GM10847 (cell line): ENCODE measurements around the gene ANKRD35.

Experiments used
- POLR2A ChIP-seq: IDR thresholded peaks from 2 replicates; pipeline ENCODE4 v1.6.1; 2011; ENCODE audit not compliant: insufficient read length; ENCODE audit errors: extremely low read depth

ANKRD35 gene

DNA sequence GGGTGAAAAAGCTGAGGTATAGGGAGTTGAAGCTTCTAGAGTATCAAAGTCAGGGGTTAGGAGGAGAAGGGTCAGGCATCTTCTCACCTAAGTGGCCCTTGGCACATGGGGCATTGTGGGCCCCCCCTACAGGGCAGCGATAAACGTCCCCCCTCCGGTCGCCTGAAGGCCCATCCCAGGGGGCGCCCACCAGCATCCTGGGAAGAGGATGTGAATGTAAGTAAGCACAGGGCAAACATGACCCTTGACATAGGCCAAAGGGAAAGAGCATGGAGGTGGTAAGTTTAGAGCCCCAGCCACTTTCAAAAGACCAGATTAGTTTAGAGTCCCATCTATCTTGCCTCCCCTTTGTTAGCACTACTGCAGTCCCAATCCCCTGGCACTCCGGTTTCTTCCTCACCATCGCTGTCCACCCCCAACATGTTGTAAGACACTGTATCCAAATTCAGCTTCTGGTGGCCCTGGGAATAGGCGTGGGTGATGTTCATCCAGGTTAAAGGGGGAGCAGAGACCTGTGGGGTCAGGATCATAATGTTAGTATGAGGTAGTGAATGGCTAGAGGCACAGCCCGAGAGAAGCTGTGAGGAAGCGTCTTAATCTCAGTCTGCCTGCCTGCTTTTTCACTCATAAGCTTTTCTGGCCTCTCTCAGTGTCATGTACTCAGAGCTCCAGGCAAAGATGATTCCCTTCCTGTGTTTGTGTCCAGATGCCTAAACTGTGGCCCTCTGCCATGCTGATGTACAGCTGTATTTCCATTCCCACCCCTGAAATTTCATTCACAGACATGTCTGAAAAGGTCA lies 21.5 kb upstream of the ANKRD35 start:
- no peak for TF ChIP-seq POLR2A

DNA sequence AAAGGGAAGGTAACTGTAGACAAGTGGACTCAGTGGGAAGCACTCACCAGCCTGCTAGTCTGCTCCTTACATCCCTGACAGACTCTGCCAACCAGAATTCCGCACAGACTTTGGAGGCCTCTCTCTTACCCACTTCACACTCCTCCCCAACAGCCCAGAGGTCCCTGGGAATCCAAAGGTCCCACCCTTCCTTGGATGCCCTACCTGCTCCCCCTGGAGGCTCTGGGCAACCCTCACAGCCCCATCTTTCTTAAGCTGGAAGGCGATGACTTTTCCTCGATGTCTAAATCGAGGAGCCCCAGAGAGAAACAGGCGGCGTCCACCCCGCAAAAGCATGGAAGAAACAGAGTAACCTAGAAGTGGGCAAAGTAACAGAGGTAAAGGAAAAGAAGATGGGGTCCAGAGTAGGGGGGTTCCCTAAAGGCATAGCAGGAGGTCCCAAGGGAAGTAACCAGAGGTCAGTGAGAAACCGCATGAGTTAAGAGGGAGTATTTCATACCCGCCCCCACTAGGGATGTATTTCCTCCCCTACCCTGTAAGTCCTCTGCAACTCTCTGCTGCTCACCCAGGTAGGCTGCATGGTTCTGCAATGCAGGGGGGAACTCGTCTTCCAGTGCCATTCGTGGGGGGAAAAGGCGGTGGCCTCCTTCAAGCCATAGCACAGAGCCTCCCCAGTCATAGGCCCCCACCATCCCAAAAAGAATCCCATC lies 15.8 kb upstream of the ANKRD35 start:
- no peak for TF ChIP-seq POLR2A

DNA sequence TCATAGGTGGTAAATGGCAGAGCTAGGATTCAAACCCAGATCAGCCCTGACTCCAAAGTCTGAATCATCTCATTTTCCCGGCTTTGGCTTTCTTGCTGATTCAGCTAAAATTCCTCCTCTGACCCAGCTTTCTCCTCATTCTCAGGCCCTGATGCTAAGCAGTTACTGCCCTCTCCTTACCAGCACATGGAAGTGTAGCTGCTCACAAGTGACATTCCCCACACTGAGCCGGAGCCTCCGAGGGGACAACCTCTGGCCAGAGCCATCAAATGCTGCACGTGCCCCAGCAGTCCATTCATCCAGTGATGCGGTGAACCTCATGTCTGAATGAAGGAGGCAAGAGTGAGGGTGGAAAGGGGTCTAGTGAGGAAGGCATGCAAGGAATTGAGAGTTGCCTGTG lies 13.1 kb upstream of the ANKRD35 start:
- no peak for TF ChIP-seq POLR2A

DNA sequence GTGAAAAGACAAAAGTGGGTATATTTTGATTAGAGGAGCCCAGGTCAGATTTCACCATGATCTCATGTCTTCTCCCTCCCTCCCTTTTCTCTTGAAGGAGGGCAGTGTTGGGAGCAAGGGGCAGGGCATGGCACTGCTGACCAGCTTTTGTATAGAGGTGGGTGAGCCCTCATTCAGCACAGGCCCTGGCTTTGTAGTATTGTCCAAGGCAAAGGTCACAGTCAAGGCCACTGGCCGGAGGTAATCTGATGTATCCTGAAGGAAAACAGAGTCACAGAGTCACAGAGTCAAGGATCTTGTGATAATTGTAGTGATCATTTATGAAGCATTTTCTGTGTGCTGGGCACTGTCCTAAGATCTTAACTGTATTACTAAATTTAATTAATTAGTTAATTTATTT lies 12.3 kb upstream of the ANKRD35 start:
- TF ChIP-seq POLR2A: no peak

DNA sequence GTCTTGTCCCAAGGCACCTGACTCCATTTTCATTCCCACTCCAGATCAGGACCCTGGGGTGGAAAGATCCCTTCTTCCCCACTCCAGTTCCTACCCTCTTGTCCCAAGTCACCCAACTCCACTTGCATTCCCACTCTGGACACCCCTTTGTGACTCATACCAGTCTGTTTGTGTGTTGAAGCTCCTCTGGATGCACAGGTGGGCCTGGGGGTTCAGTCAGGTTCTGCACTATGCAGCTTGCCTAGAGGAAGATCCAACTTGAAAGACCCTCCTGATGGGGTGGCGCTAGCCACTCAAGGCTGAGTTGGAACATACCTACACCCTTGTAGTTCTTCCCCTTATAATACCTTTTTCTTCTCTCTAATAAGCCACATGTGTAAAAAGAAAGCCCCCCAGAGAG lies 9.8 kb upstream of the ANKRD35 start:
- TF ChIP-seq POLR2A: no peak

DNA sequence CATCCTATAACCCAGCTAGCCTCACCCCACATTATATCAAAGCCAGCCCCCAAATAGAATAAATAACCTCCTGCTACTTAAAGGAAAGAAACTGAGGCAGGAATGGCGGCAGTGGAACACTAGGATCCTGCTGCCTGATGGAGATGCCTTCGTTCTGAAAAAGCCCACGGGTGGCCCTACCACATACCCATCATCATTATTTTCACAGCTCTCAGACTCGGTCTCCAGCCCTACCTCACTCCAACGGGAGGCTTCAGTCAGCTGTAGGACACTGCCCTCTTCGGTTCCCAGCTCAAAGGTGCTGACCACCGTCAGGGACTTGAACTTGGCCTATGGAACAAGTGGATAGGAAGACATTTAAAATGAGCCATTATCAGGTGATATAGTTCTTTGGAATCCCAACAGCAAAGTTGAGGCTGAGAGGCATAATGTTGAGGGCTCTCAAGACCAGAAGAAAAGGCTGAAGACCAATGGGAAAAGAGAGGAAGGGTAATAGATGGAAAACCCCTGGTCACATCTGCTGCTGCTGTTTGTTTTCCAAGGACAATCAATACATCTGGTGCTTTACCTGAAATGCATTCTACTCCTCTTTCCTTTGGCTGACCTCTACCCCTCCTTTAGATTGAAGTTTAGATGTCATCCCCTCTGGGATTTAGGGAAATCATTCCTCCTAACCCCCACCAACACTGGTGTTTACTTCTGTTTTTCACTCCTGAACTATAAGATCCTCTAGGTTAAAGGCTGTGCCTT lies 7.8 kb upstream of the ANKRD35 start:
- no peak for TF ChIP-seq POLR2A

DNA sequence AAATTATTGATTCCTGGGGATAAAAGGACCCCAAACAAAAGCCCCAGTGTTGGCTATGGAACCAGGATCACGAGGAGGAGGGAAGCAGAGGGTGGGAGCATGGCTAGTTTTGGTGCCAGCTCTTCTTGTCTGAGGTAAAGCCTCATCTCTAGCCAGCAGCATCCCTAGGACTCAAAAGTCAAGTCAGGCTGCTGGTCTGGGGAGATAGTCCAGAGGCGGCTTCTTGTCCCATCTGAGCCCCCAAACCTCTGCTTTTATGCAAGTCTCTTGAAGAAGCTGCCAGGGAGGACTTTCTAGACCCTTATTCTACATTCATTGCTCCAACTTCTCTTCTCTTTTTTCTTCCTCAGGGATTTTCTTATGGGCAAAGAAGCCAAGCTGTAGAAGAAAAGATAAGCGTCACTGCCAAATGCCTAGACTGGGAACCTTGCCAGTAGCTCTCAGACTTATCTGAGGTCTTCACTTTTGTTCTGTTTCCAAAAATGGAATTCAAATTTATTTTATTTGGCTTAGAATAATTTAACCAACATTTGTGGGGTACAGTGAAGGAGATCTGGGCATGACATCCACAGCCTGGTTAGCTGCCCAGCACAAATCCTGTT lies 6.9 kb upstream of the ANKRD35 start:
- no peak for TF ChIP-seq POLR2A

DNA sequence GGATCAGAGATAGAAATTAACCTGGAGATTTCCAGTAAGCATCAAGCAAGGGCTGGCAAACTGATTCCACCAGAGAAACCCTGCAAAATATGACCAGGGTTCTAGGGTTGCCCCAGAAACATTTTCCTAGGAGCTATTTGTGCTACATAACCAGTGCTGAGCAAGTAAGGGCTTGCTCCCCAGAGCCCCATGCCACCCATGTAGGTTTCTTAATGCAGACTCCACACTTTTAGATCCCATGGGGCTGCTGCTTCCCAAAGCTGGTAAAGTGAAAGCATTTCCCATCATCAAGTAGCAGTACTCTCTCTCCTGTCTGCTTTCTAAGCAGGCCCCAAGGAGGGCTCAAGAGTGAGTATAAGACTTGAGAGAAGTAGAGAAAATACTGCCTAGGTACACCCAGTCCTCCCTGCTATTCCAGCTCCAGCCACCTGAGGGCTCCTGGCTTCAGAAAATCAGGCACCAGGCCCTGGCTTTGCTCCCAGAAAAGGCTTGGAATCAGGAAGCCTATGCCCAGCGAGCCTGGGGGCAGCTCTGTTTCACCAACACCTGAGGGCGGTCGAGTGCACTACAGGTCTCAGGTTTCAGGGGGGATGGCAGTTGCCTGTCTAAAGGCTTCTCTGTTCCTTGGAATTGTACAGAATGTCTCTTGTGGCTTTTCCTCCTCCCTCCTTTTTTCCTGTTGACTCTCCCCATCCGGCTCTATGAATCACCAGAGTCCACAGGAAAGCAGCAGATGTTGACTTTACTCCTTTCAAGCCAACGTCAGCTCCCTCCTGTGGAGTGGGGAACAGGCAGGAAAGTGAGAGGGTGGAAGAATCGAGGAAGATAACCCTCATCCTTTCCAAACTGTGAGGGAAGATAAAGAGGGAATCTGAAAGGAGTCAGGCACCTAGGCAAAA lies 6.2 kb upstream of the ANKRD35 start:
- no peak for TF ChIP-seq POLR2A

DNA sequence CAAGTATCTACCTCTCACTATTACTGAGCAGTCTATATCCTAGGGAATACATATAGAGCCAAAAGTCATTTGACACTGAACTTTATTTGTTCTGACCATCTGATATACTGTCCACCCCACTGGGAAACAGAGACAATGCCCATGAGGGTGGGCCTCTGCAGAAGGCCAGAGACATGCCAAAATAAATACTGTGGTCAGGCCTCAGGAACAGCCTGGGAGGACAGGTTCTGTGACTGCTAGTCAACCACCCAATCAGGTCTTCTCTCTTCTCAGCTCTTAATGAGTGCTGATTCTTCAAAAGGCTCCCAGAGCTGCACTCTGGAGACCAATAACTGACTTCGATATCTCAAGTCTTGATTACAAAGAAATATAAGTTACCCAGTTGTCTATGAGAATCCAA lies 5.5 kb upstream of the ANKRD35 start:
- TF ChIP-seq POLR2A: no peak

DNA sequence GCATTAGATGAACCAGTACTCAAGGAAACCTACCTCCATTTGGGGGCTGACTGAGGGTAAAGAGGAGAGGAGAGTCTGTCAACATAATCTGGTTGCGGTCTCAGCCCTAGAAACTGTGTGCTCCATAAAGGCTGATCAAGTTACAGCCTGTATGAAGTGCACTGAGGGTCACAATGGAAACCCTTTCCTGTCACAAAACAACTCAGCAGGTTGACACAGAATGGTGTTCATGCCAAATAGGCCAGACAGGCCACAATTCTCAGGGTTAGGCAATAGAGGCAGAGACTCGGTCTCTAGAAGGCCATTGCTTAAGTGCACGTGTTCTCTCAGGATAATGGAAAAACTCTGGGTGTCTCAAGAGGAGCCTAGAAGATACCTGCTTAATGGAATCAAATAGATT lies 4.1 kb upstream of the ANKRD35 start:
- no peak for TF ChIP-seq POLR2A

DNA sequence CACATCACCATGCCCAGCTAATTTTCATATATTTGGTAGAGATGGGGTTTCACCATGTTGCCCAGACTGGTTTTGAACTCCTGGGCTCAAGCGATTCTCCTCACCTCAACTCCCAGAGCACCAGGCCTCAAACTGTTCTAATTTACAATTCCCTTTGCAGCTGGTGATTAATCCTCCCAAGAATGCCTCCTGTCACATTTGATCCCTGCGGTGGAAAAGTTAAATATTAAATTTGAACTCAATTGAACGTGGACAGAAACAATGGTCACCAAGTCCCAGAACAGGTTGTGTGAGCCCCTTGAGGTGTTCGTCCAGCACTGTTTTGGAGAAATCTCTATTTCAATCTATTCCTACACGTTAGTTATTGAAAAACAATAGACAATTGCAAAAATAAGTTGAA lies 2.0 kb upstream of the ANKRD35 start:
- TF ChIP-seq POLR2A: no peak

DNA sequence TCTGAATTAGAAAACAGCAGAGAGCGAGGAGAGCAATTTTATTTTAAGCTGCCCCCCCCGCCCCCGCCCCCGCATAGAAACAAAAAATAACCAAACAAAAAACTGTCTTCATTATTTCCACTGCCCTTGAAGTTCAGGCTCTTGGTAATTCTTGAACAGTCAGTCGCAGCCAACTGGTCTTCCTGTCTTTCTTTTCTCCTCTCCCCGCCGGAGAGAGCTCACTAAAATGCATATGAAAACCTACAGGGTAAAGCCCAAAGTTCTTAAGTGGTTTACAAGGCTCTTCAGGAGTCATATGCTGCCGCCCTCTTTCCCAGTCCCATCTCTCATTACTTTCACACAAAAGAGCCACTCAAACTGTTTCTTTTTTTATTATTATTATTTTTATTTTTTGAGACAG lies 1.1 kb upstream of the ANKRD35 start:
- TF ChIP-seq POLR2A: no peak

DNA sequence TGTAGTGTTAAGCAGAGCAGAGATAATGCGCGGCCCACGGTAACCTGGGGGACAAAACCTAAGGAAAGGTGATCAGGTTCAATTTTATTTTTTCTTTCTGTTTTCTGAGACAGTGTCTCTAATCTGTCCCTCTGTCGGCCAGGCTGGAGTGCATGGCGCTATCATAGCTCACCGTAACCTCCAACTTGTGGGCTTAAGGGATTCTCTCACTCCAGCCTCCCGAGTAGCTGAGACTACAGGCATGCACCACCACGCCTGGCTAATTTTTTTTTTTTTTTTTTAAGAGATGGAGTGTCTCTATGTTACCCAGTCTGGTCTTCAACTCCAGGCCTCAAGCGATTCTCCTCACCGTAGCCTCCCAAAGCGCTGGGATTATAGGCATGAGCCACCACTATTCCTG lies 724 bp upstream of the ANKRD35 start:
- TF ChIP-seq POLR2A: no peak

DNA sequence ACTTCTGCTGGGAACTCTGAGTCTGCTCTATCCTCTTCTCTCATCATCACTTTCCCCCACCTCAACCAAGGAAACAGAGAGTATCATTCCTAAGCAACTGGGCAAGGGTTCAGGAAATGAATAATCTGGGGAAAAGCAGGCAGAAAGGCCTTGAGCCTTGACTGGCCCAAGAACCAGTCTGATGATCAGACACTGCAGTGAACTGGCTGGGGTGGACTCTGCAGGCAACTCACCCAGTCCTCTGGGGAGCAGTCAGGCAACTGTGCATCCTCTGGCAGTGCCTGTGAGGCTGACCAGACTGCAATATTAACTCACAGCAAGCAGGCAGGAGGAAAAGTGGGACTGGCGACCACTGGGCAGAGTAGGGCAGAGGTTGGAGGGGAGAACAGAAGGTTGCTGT lies 991 bp downstream of the ANKRD35 start:
- no peak for TF ChIP-seq POLR2A

DNA sequence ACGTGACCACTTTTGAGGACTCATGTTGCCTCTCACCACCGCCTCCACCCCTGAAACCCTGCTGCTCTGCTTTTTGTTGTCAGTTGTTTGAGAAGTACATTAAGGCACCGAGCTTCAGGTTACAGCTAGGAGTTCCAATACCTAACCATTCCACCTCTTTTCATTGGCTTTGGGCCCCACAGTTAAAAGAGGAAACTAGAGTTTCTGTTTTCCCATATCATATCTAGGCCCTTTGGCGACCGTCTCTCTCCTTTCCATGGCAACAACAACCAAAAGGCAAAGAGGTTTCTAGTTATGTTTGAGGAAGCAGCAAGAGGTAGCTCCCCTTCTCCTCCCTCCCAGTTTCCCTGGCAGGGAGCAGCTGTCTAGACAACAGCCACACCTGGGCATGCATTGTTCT lies 5.9 kb downstream of the ANKRD35 start:
- TF ChIP-seq POLR2A: no peak
